ENCODE results near the gene FAIM2. TPM values are rescaled to one million over a fixed set of nuclear protein-coding genes. Genes with fewer than 3 reads are reported as not detected.

Gene FAIM2
- total RNA-seq, 1 experiment from 2014 or later = 0.22 TPM

- ATAC-seq (no peak), DNase-seq (ENCODE audit: low spot score) (no peak)
- Mint-ChIP-seq H3K27me3 (ENCODE audit: low read depth) (peaks cover 28% of the 10 kb centered on the region), H3K9me3 (no peaks in the 10 kb centered on the region), H3K4me1 (peaks cover 8% of the 10 kb centered on the region; the same call in 1 of the 2 replicates), H3K27ac (no peak overlapping the region), H3K4me3 (no peak overlapping the region), H3K36me3 (no peaks in the 10 kb centered on the region)
- TF ChIP-seq MYBL2 (CRISPR knock-in tag; IDR thresholded peaks at IDR 0.05) (no peak), ETV6 (CRISPR knock-in tag; IDR thresholded peaks at IDR 0.05) (no peak), ATF3 (CRISPR knock-in tag; conservative IDR thresholded peaks at IDR 0.05) (no peak), CTCF (IDR thresholded peaks at IDR 0.05) (no peak), ZNF532 (CRISPR knock-in tag; IDR thresholded peaks at IDR 0.05; ENCODE audit: borderline replicate concordance) (no peak), ZNF425 (CRISPR knock-in tag; conservative IDR thresholded peaks at IDR 0.05) (no peak), EMX1 (CRISPR knock-in tag; IDR thresholded peaks at IDR 0.05) (no peak), HMGA2 (CRISPR knock-in tag; IDR thresholded peaks at IDR 0.05) (no peak), CBFB (CRISPR knock-in tag; IDR thresholded peaks at IDR 0.05; ENCODE audit: low read depth) (no peak)
- ChIA-PET CTCF (interaction anchor here (1.0 to 3.2 kb wide), 4 partner anchors 9 to 67 kb away, joined by 4 to 16 read pairs (median 6); no protein-coding TSS in a partner anchor), POLR2A (no interaction called here)
Measured at GRCh38 chr12:49900371-49900770, 3.3 kb downstream of the FAIM2 start.

- H3K27ac Mint-ChIP-seq = no peak overlapping the region
- H3K9me3 Mint-ChIP-seq = no peaks in the 10 kb centered on the region
- ATAC-seq = no peak
- H3K4me3 Mint-ChIP-seq = no peak overlapping the region
- no peaks in the 10 kb centered on the region for H3K36me3 Mint-ChIP-seq
- H3K4me1 Mint-ChIP-seq = peaks cover 10% of the 10 kb centered on the region; the same call in 1 of the 2 replicates
- TF ChIP-seq ZNF671 (CRISPR knock-in tag; IDR thresholded peaks at IDR 0.05) (no peak), ZNF396 (CRISPR knock-in tag; IDR thresholded peaks at IDR 0.05; ENCODE audit: borderline replicate concordance) (no peak), FOXJ3 (CRISPR knock-in tag; IDR thresholded peaks at IDR 0.05; ENCODE audit: borderline replicate concordance) (no peak), NR1H2 (CRISPR knock-in tag; IDR thresholded peaks at IDR 0.05) (no peak), FOXP1 (CRISPR knock-in tag; IDR thresholded peaks at IDR 0.05; ENCODE audit: borderline replicate concordance) (no peak), E2F4 (CRISPR knock-in tag; IDR thresholded peaks at IDR 0.05; ENCODE audit: borderline replicate concordance, low read depth) (no peak), ZNF416 (CRISPR knock-in tag; IDR thresholded peaks at IDR 0.05) (no peak), FOXP4 (CRISPR knock-in tag; IDR thresholded peaks at IDR 0.05) (no peak)
- peaks cover 29% of the 10 kb centered on the region for H3K27me3 Mint-ChIP-seq (ENCODE audit: low read depth)
- no peak for DNase-seq (ENCODE audit: low spot score)
- POLR2A ChIA-PET = no interaction called here
- CTCF ChIA-PET = interaction anchor here (1.0 to 3.2 kb wide), 3 partner anchors 10 to 67 kb away, joined by 4 to 16 read pairs (median 4); no protein-coding TSS in a partner anchor
Measured at GRCh38 chr12:49899921-49900320, 3.8 kb downstream of the FAIM2 start.
